Activated T-helper 1 cell treated with Interleukin-2 at 50 U/mL for 16 hours (primary cell): Measurements from ENCODE around the gene NFKB2.
A peak's percentile ranks its signal among the peaks of the same experiment; 100 is the strongest.

Experiments used
- DNase-seq: peaks from one replicate; pipeline ENCODE4 v3.0.0-alpha.2; 2020; ENCODE audit warnings: low read depth

NFKB2 gene

DNA sequence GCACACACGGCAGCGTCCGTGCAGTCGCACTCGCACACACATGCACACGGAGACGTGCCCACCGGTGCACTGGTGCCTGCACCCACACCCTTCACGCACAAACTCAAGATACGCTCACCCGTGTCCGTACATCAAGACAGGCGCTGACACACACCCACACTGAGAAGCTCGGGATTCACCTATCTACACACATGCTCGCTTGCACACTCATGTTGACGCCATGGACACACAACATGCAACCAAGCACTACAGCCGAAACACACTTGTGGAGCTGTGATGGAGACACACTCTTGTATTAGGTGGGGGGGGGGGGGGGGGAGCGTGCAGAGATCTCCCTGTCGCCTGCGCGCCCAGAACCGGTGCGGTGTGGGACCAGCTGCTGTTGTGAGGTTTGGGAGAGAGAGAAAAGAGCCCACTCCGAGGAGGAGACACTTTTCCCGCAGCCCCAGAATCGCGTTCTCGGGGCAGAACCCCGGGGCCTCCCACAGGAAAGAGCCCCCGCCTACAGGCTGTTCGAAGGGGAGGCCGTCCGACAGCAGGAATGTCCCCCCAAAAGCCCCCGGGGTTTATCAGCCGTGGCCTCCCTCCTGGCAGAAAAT is 605 bp upstream of the NFKB2 start:
- DNase-seq = no peak

DNA sequence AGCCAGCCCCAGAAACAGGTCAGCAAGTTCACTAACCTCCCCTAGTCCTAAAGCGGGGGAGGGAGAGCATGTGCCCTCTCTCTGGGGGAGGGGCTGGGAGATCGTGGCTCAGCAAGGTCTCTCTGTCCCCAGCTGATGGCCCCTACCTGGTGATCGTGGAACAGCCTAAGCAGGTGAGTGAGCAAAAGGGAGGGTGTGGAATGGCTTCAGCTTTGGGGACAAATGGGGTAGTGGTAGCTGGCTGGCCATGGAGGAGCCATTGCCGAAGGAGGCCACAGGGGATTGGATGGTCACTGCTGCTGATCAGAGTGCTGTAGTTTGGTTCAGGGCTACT is 779 bp downstream of the NFKB2 start:
- no peak for DNase-seq

DNA sequence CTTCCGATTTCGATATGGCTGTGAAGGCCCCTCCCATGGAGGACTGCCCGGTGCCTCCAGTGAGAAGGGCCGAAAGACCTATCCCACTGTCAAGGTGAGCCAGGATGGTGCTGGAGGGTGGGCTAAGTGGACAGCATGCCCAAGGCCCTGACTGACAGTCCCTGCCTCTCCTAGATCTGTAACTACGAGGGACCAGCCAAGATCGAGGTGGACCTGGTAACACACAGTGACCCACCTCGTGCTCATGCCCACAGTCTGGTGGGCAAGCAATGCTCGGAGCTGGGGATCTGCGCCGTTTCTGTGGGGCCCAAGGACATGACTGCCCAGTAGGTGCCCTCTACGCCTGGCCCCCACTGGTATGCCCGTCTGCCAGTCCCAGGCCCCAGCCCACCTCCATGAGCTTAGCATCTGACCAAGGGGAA is 1.2 kb downstream of the NFKB2 start:
- no peak for DNase-seq

DNA sequence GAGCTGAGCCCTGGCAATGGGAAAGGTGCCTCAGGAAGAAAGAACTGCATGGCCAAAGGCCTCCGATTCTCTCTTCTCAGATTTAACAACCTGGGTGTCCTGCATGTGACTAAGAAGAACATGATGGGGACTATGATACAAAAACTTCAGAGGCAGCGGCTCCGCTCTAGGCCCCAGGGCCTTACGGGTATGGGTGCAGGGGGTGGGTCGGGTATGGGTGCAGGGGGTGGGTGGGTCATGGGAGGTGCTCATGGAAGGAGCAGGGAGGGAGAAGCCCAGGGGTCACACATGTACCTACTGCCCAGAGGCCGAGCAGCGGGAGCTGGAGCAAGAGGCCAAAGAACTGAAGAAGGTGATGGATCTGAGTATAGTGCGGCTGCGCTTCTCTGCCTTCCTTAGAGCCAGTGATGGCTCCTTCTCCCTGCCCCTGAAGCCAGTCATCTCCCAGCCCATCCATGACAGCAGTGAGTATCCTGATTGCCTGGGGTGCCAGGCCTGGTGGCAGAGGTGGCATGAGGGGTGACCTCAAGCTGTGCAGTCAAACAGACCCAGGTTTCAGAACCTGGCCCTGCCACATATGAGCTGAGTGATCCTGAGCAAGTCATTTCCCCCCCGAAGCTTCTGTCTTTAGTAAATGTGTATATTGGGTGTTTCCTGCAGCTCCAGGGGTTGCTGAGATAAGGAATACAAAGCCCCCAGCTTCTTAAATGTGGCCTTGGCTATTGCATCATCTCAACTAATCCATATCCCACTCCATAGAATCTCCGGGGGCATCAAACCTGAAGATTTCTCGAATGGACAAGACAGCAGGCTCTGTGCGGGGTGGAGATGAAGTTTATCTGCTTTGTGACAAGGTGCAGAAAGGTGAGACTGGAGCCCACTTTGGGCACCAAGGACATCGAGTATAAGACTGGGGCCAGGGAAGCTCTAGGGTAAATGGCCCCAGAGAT is 2.0 kb downstream of the NFKB2 start:
- no peak for DNase-seq

DNA sequence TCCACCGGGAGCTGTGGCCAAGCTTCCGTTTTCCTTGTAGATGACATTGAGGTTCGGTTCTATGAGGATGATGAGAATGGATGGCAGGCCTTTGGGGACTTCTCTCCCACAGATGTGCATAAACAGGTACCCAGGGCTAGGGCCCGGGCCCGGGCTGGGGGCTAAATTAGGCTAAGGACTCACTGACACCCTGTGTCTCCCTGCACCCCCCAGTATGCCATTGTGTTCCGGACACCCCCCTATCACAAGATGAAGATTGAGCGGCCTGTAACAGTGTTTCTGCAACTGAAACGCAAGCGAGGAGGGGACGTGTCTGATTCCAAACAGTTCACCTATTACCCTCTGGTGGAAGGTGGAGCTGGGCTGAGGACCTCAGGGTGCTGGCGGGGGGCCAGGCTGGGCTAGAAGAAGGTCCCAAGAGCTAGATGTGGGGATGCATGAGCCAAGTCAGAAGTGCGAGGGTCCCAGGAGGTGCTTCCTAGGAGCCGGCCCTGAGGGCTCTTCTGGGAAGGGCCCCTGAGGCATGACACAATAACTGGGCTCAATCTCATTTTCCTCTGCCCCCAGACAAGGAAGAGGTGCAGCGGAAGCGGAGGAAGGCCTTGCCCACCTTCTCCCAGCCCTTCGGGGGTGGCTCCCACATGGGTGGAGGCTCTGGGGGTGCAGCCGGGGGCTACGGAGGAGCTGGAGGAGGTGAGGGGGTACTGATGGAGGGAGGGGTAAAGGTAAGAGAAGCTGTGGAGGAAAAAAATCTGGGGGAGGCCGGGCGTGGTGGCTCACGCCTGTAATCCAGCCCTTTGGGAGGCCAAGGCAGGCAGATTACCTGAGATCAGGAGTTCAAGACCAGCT is 2.9 kb downstream of the NFKB2 start:
- no peak for DNase-seq

DNA sequence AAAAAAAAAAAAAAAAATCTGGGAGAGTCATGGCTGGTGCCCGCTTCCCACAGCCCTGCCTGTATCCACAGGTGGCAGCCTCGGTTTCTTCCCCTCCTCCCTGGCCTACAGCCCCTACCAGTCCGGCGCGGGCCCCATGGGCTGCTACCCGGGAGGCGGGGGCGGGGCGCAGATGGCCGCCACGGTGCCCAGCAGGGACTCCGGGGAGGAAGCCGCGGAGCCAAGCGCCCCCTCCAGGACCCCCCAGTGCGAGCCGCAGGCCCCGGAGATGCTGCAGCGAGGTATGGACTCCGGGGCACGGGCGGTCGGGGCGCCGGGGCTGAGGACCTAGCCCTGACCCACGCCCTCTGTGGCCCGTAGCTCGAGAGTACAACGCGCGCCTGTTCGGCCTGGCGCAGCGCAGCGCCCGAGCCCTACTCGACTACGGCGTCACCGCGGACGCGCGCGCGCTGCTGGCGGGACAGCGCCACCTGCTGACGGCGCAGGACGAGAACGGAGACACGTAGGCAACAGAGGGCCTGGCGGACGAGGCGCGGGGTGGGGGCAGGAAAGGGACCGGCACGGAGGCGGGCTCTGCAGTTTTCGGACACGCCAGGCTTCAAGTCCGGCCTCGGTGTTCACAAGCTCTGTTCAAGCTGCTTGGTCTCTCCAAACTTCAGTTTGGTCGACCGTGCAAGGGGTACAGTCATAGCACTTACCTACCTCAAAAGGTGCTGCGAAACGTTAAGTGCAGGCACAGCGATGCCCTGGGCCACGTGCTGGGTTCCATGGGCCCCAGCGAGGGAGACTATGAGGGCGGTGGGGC is 3.9 kb downstream of the NFKB2 start:
- peak; percentile 77 for DNase-seq

DNA sequence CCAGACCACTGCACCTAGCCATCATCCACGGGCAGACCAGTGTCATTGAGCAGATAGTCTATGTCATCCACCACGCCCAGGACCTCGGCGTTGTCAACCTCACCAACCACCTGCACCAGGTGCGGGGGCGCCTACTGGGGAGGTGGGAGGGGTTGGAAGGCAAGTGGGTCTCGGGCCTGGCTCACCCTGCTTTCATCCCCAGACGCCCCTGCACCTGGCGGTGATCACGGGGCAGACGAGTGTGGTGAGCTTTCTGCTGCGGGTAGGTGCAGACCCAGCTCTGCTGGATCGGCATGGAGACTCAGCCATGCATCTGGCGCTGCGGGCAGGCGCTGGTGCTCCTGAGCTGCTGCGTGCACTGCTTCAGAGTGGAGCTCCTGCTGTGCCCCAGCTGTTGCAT is 4.6 kb downstream of the NFKB2 start:
- DNase-seq = no peak

DNA sequence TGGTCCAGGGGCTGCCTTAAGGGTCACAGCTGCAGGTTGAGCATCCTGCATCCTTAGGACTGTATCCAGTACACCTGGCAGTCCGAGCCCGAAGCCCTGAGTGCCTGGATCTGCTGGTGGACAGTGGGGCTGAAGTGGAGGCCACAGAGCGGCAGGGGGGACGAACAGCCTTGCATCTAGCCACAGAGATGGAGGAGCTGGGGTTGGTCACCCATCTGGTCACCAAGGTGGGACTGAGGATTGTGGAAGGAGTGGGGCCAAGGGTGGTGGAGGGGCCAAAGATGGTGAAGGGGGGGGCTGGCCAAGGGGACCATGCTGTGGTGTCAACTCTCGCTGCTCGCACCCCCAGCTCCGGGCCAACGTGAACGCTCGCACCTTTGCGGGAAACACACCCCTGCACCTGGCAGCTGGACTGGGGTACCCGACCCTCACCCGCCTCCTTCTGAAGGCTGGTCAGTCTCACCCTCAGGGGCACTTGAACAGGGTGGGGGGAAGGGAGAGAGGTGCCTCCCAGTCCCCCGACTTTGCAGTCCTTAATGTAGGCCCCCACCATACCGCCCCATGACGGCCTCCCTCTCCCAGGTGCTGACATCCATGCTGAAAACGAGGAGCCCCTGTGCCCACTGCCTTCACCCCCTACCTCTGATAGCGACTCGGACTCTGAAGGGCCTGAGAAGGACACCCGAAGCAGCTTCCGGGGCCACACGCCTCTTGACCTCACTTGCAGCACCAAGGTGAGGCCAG is 5.3 kb downstream of the NFKB2 start:
- no peak for DNase-seq

DNA sequence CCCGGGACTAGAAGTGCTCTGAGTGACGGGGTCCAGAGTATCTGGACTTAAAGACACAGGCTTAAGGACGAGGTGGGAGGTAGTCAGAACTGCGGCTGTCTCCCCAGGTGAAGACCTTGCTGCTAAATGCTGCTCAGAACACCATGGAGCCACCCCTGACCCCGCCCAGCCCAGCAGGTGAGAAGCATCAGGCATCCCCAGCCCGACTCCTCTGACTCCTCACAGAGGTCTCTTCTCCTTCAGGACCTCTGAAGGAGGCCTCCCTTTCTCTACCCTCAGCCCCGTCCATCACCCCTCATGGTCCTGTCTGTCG is 5.8 kb downstream of the NFKB2 start:
- DNase-seq = no peak

DNA sequence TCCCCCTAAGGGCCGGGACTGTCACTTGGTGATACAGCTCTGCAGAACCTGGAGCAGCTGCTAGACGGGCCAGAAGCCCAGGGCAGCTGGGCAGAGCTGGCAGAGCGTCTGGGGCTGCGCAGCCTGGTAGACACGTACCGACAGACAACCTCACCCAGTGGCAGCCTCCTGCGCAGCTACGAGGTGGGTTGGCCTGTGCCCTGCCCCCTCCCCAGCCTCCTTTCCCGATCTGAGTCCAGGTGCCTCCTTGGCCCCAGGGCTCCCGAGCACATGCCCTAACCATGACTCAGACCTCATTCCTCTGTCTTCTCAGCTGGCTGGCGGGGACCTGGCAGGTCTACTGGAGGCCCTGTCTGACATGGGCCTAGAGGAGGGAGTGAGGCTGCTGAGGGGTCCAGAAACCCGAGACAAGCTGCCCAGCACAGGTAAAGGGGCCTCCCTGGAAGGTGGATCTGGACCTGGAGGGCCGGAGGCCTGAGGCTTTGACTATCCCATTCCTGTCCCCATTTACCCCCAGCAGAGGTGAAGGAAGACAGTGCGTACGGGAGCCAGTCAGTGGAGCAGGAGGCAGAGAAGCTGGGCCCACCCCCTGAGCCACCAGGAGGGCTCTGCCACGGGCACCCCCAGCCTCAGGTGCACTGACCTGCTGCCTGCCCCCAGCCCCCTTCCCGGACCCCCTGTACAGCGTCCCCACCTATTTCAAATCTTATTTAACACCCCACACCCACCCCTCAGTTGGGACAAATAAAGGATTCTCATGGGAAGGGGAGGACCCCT is 6.4 kb downstream of the NFKB2 start:
- no peak for DNase-seq

DNA sequence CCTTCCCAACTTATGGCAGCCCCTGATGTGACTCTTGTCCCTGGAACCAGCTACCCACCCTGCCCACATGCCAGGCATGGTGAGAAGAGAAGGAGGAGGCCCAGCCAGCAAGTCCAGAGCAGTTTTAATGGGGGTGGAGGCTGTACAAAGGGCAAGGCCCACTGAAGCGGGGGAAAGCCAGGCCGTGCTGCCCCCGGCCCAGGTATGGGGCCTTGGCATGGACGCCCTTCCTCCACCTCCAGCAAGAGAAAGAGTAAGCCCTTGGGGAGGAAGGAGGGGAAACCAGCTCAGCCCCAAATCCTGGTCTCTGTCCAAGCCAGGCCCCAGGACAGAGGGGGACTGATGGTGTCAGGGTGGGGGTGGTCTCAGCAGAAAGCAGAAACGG is 7.0 kb downstream of the NFKB2 start:
- DNase-seq = no peak

DNA sequence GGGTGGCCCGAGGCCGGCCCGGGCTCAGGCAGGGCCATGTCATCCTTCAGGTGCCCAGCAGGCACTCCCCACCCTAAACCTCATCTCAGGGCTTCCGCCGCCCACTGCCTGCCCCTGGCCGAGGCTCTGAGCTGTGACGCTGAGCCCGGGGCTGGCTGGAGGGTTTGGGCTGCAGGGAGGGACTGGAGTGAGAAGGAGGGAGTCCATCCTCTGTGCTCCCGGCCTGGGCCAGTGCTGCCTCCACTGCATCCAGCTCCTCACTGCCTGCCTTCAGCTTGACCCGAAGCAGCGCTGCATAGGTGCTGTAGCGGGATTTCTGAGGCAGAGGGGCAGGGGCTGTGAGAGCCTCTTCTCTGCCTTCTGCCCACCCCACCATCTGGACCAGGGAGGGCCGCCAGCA is 7.6 kb downstream of the NFKB2 start:
- DNase-seq = no peak

DNA sequence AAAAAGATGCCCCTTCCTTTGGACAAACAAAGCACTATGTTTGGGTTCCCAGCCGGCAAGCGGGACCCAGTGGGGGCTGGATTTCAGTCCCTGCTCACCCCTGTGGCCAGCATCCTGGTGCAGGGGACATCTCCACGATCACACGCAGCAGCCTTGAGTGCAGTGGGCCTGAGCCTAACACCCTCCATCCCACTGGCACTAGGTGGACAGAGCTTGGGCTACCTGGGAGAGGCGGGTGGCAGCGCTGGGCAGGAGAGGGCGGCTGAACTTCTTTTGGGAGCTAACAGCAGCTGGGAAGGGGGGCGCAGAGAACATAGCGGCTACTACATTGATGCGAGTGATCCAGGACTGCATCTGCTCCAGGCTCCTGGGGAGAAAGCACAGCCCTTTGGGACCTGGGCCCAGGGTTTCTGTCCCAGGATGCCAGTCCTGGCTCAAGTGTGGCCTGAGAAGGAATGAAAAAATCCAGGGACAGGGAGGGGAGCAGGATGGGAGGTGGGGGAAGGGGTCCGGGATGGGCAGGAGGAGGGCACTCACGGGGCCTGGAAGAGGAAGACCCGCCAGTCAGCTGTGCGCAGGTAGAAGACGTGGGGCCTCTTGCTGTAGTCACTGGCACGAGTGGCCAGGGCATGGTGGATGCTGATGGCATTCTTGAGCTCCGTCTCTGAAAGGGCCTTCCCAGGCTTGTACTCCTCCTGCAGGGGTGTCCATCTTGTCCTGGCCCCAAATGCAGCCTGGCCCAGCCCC is 9.0 kb downstream of the NFKB2 start:
- DNase-seq = no peak

DNA sequence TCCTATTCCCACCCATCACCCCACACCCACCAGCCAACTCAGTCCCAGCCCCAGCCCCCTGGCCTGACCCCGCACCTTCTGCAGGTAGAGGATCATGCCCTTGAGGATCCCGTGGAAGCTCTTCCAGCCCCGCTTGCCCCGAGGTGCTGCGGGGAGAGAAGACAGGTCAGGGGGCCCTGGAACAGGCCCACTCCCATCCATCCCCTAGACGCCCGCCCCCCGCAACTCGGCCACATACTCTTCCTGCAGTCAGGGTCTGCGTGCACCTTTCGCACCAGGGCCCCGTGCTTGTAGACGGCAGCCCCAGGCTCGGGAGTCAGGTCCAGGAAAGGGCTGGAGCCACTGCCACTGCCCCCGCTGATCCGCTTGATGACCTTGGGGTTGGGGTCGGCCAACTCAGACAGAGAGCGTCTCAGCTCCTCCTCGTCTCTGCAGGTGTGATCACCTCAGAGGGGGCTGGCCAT is 9.6 kb downstream of the NFKB2 start:
- DNase-seq = no peak

DNA sequence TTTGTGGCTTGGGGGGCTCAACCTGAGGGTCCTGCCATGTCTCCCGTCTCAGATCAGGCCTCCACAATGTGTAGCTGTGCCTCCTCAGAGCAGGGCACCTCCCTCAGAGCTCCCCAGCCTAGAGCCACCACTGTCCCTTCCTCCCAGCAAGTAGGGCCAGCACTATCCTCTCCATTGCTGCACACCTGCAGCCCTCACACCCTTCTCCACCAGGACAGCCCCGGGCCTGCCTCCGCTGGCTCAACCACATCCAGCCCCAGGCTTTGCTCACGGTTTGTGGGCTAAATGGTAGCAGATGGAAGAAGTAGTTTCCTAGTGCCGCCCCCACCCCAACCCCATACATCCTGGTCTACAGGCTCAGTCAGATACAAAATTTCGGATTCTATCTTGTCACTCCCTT is 10.1 kb downstream of the NFKB2 start:
- no peak for DNase-seq

DNA sequence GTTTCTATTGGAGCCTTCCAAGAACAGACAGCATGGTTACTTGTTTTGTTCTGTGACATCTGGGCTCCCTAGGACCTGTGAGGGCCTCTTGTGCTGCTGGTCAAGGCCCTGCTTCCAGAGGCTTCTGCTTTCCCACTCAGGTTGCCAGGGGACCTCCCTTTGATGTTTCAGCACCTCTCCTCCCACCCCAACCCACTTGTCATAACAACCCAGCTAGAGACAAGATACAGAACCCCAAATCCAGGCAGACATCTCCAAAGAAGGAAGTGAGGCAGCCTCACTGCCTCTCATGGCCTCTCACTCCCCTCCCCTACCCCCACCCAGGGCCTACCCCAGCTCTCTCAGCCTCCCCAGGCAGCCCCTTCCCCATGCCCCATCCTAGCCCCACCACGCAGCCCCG is 11.3 kb downstream of the NFKB2 start:
- DNase-seq = no peak

DNA sequence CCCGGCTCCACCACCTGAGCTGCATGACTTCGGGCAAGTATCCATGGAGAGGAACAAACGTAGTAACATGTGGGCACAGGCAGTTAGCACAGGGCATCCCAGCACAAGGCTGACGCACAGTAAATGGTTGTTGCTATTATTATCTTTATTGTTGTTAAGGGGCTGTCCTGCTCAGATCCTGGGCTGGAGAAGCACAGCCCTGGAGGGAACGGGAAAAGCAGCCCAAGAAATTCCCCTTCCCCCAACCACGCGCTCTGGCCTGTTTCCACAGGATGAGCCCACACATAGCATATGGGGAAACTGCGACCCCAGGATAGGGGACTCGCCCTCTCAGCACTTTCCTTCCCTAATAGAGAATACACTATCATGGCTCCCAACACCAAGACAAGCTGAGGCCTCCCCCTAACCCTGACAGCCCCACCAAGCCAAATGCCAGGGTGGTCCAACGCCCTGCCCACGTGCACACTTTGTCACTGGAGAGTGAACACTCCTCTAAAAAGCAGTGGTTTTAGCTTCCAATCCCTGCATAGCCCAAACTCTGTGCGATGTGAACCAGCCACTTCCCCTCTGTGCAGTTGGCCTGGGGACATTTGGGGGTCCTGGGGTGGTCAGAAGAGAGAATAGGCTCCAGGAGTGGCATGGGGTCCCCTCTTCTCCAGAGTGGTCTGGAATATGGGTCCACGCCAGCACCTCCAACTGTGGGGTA is 12.1 kb downstream of the NFKB2 start:
- no peak for DNase-seq

DNA sequence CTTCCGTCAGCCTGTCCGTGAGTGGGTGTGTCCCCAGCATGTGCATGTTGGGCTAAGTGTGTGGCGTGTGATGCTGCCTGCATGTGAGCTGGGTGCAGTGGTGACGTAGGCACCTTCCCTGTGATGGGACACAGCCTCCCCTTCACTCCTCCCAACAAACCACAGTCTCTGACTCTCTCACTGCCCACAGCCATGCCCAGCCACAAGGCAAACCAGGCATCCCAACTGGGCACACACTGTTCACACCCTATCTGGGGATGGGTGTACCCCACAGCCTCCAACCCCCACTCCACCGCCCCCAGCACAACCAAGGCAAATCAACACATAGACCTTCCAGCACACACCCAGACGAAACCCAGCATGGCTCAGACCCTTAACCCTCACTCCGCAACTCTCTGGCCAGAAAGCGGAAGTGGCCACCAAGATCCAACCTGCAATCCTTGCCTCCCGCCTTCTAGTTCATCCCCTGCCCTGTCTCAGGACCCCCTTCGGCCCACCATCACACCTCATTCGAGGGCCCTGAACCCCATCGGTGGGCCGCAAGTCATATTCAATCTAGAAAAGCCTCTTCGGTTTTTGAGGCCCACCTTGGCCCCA is 12.7 kb downstream of the NFKB2 start:
- no peak for DNase-seq
